ENCODE results near the gene NAALADL1.

The NAALADL1 gene

GRCh38 chr11:65083134-65083833 is 24.9 kb upstream of the NAALADL1 start:
- DNase-seq, result peak in 1 of 3 experiments; percentile 55

GRCh38 chr11:65078786-65079342 is 20.5 kb upstream of the NAALADL1 start:
- no peak for DNase-seq

- peak; percentile 7 to 59 (median 21) for DNase-seq
Measured at GRCh38 chr11:65078151-65078550, 19.8 kb upstream of the NAALADL1 start.

DNA sequence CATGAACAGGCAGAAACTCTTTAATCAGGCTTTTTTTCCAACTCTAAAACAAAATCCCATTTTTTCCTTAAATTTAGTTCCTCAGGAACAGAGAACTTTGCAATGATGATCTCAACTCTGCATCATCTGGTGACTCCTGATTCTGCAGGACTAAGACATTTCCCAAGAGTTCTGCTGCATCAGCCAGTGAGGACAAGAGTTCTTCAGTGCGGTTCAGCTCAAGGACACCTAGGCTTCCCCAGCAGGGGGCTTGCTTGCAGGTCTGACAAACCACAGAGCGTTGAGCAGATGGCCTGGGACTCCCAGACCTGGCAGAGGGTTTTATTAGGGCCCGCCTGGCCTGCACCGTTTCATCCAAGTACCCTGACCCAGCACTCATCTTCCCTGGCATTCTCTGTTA is 19.1 kb upstream of the NAALADL1 start:
- no peak for DNase-seq

DNA sequence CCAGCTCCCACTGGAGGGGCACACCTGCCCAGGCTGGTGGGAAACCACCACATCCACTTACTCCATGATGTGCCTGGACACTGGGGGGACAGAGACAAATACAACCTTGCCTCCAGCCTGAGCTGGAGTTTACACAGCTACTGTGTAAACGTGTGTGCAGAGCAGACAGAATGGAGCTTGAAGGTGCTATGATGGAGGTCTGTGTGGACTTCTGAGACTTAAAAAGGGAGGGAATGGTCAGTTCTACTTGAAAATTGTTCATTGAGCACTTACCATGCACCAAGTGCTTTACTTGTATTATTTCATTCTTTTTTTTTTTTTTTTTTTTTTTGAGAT is 14.2 kb upstream of the NAALADL1 start:
- no peak for DNase-seq

DNA sequence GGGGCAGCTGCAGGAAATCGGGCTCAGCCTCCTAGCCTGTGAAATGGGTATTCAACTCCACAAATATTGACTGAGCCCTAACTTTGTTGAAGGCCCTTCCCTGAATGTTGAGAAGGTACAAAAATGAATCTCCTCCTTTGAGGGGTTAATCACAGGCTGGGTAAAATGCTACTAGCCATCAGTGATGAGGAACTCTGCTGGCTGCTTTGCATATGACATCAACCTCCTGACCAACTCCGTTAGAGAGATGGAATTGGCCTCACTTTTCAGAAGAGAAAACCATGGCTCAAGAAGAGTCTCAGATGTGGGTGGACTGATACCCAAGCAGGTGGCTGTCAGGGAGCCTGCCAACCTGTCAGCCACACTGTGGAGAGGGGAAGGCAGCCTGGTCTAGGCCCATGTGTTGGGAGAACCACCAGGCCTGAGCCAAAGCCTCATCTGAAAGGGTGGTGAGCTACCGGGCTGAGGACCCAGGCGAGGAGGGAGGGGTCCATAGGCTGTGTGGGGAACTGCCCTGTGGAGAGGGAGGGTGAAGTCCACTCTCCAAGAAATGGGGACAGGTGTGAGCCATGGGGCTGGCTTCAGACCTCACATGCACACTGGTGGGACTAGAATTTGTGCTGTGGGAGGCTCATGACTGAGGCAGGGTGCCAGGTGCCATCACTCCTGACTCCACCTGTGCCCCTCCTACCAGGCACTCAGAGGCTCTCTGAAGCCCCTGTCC is 13.7 kb upstream of the NAALADL1 start:
- no peak for DNase-seq

DNA sequence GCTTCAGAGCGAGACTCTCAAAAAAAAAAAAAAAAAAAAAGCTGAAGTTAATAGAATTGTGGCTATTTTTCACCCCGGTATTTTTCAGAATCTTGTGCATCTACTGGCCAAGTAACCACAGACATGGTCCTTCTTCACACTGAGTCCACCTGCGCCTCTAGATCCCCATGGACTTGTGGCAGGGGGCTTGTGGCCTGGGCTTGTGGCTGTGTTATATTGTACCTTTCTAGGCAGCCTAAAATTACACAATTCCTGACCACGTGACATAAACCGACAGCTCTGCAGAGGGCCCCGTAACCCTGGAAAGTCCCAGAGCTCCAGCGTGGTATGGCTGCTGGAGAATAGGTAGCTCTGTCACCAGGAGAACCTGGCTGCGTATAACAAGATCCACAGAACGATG is 10.9 kb upstream of the NAALADL1 start:
- DNase-seq, result no peak

GRCh38 chr11:65067446-65067845 is 9.1 kb upstream of the NAALADL1 start:
- DNase-seq, result no peak

- peak; percentile 67 to 93 (median 77) for DNase-seq
Measured at GRCh38 chr11:65066805-65067291, 8.5 kb upstream of the NAALADL1 start.

DNA sequence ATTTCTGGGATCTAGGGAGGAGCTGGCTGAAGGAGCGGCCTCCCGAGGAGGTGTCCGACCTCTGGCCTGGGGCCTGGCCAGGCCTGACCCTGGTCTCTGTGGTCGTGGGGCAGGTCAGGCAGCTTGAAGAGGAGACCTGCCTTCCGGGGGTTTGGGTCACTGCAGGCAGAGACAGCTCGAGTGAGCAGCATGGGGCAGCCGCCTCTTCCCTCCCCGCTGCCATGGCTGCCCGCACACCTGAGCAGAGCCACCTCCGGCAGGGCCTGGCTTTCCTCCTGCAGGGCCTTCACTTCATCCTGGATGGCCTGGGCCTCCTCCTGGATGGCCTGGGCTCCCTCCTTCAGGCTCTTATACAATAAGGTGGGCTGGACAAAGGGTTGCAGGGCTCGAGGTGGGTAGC is 8.0 kb upstream of the NAALADL1 start:
- peak in 1 of 3 experiments; percentile 37 for DNase-seq

DNA sequence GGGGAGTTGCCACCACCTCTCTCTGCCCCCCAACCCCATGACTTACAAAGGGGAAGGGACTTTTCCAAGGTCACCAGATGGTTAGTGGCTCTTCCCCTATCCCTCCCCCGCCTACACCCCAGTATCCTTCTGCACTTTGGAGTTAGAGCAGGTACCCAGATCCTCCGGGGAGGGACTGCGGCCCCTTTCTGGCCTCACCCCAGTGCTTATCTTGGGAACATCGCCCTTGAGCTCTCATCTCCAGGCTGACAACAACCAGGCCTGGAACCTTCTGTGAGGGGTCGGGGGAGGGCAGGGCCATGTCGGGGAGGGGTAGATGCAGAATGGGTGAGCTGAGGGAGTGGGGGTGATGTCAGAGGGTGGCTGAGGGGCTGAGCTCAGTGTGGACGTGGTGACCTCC is 7.5 kb upstream of the NAALADL1 start:
- no peak for DNase-seq

DNA sequence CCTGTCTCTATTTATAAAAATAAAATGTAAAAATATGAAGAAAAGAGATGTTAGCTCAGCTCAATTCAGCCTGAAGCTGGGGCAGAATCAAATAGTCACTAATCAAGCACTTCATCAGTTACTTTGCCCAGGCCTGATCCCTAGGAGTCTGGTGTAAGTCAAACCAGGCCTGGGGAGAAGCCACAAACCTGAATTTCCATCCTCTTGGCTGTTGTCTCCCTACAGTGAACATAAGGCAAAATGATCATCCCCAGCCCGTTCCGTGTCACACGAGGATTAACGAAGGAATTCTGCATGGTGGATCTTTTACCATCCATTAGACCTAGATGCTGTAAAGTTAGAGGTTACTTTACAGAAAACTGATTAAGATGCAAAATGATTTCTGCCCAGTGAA is 6.5 kb upstream of the NAALADL1 start:
- no peak for DNase-seq

DNA sequence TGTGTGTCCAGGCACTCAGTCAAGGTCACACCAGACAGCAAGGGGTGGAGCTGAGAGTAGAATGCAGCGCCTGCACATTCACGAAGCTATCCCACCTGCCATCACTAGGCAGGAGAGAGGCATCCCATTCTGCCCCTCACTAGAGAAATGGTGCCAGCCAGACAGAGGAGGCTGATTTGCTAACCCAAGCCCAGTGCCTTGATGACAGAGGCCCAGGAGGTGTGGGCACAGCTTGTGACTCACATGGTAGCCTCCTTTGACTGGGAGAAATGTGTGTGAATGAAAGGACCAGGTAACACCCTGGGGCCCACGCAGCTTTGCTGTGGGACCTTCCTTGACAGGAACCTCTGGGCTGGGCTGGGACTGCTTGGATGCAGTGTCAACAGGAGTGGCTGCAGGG is 5.2 kb upstream of the NAALADL1 start:
- DNase-seq, result no peak

DNA sequence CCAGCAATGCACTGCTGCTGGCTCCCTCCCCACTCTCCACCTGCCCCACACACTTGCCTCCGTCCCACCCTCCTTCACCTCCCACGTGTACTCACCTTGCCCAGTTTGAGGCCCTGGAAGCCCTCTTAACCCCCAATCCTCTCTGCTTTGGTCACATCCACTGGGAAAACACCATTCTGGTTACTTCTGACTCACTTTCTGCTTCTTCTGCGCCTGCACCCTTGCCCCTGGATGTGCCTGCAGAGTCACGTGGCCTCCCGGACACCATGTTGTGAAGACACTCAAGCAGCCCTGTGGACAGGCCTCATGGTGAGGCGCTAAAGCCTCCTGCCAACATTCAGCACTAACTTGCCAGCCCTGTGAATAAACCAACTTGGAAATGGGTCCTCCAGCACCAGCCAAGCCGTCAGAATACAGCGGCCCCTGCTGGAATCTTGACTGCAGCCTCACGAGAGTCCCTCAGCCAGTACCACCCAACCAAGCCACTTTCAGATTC is 2.6 kb upstream of the NAALADL1 start:
- no peak for DNase-seq

DNA sequence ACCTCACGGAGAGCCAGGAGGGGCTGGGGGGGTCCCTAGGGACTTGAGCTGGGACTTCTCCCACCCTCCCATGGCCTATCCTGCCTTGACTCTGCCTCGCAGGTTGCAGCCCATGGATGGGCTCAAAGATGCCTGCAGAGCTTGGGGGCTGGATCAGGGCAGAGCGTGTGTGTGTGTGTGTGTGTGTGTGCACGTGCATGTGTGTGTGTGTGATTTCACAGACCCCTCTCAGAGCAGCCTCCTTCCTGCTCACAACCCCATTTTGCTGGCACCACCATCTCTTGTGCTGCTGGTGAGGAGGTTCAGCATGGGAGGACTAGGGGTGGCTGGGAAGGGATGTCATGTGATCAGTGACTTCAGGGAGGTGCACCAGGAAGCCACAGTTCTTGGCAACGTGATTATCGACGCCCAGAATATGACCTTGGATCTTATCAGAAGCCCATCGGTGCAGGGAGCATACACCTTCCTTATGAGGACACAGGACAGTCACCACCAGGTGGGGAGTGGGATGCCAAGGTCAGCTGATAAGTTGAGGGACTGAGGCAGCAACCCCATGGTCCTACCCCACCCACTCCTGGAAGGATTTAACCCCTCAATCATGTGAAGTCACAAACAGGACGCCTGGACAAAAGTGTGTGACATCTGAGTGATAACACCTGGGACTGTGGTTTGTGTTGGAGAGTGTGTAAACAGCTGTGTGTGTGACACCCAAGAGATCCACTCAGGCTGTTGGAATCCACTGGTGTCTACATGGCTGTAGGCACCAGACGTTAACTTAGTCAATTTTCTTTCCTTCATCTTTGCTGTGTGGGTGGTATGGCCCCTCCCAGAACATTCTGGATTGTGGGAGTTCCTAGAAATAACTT is 1.8 kb upstream of the NAALADL1 start:
- DNase-seq, result no peak

DNA sequence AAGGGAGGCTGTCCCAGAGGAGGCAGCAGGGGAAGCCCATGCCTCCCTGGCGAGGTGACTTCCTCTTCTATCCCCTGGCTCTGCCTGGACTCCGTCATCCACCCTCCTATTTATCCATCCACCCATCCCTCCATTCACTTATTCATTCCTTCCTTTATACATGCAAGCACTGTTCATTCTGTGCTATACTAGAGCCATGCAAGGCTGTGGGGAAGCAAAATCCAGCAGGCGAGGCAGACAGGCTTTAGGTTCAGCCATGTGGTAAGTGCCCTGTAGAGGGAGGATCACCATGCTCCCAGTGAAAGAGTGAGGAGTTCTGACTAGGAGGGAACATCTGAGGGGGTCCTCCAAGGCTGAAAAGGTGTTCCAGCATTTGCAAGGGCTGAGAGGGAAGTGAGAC is 1.2 kb upstream of the NAALADL1 start:
- DNase-seq, result no peak

DNA sequence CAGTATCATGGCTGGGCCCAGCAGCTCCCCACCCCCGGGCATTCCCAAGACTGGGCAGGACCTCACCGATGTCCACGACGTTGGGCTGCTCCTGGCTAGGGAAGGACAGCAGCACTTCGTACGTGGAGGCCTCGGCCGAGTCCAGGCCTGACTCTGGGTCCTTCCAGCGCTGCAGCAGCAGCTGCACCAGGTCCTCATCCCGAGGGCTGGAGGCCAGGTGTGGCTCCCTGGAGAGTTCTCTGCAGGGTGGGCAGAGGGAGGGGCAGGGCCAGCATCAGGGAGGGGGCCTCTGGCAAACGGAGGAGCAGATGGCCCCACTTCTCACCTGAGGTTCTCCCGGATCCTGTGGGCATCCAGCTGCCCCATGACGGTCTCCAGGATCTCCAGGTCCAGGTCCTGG is 341 bp downstream of the NAALADL1 start:
- DNase-seq, result peak in 2 of 3 experiments; percentile 60 to 76

DNA sequence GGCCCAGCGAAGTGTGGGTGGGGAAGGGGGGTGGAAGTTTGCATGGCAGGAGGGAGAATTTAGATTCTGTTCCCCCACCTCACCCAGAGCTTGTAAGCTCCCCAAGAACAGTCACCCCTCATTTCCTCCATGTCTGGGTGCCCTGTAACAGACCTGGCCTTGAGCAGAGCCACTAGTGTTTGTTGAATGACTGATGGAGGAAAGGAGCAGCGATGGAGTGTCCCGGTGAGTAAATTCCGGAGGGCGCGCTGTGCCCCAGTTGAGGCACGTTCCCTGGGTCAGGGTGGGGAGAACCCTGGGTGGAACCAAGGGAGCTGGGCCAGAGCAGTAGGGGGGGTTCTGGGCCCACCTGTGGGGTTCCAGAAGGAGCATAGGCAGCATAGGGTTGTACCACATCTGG is 827 bp downstream of the NAALADL1 start:
- no peak for DNase-seq

GRCh38 chr11:65056999-65057398 is 1.4 kb downstream of the NAALADL1 start:
- no peak for DNase-seq

DNA sequence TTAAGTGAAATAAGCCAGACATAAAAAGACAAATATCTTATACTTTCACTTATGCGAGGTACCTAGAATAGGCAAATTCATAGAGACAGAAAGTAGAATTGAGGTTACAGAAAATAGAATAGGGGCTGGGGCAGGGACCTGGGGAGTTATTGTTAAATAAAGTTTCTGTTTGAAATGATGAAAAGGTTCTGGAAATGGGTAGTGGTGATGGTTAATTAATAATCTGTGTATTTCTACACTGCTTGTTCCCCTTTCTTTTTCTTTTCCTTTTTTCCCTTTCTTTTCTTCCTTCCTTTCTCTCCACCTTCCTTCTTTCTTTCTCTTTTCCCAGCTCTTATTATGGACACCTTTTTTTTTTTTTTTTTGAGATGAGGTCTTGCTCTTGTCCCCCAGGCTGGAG is 2.8 kb downstream of the NAALADL1 start:
- DNase-seq, result no peak

DNA sequence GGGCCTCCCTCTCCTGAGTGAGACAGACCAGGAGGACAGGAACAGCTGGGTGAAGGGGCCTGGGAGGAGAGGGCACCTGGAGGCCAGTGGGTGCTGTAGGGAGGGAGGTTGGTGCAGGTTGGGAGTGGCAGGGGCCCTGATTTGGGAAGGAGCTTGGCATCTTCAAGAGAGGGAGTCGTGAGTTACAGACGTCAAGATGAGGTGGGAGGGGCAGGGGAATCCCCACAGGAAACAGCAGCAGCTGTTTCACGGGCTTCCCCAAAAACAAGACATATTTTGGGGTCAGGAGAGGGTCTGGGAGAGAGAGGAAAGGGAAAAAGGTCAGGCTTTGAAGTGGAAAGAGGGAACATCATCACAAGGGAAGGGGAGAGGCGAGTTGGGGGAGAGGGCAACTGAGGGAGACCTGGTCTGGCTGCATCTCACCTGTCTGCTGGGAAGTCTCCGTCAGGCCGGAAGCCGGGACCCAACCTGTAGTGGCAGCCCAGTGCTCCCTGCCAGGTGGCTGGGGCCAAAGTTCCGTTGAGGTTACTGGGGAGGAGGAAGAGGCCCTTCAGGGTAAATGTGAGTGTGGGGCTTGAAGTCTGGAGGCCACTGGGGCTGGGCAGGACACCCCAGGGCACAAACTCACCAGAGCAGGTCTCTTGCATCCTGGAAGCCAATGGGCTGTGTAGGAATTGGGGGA is 4.4 kb downstream of the NAALADL1 start:
- no peak for DNase-seq

- no peak for DNase-seq
Measured at GRCh38 chr11:65051398-65051858, 6.9 kb downstream of the NAALADL1 start.

Data from NCI-H1417 (cell line).